Neural cell (in vitro differentiated cells): Measurements from ENCODE around the gene LIN37. TPM values are rescaled to one million over a fixed set of nuclear protein-coding genes. Genes with fewer than 3 reads are reported as not detected.

Experiments
- H2AFZ ChIP-seq: fragments of 200-600, 300-800 bp; sonication (generic), shearing (Covaris generic); 2 replicates; pipeline ENCODE4 v1.6.0; 2014; ENCODE audit warnings: low read depth, mild to moderate bottlenecking, antibody characterized with exemption, low read length, moderate library complexity
- H3F3A ChIP-seq: fragments of 200-600 bp; shearing (Covaris generic); 2 replicates; pipeline ENCODE4 v1.6.1; 2016; ENCODE audit warnings: mild to moderate bottlenecking, moderate library complexity, mixed read lengths, antibody characterized with exemption, low read length; ENCODE audit not compliant: insufficient read depth, poor library complexity, severe bottlenecking
- H3K27ac ChIP-seq: fragments of 200-600, 300-800 bp; sonication (generic), shearing (Covaris generic); 2 replicates; pipeline ENCODE4 v1.5.1; 2014; ENCODE audit warnings: mild to moderate bottlenecking, low read length, moderate library complexity
- H3K27me3 ChIP-seq: fragments of 300-800, 200-600 bp; sonication (generic), shearing (Covaris generic); 2 replicates; pipeline ENCODE4 v1.6.0; 2014; ENCODE audit warnings: mild to moderate bottlenecking, low read depth, low read length, moderate library complexity; ENCODE audit not compliant: insufficient read depth
- H3K36me3 ChIP-seq: fragments of 300-800, 200-600 bp; sonication (generic), shearing (Covaris generic); 2 replicates; pipeline ENCODE4 v1.5.1; 2014; ENCODE audit warnings: mild to moderate bottlenecking, antibody characterized with exemption, low read length, moderate library complexity; ENCODE audit not compliant: insufficient read depth
- H3K4me2 ChIP-seq: fragments of 300-800, 200-600 bp; sonication (generic), shearing (Covaris generic); 2 replicates; pipeline ENCODE4 v1.6.0; 2014; ENCODE audit warnings: mild to moderate bottlenecking, low read length
- H3K4me3 ChIP-seq: fragments of 300-800, 200-600 bp; sonication (generic), shearing (Covaris generic); 2 replicates; pipeline ENCODE4 v1.5.1; 2014; ENCODE audit warnings: mild to moderate bottlenecking, low read length, moderate library complexity
- H3K79me2 ChIP-seq: fragments of 200-600 bp; shearing (Covaris generic); replicated peaks from 2 replicates; pipeline ENCODE4 v1.6.0; 2014; ENCODE audit warnings: mild to moderate bottlenecking, low read length, moderate library complexity; ENCODE audit not compliant: insufficient read depth
- H3K9ac ChIP-seq: fragments of 300-800, 200-600 bp; sonication (generic), shearing (Covaris generic); 2 replicates; pipeline ENCODE4 v1.6.1; 2016; ENCODE audit warnings: mild to moderate bottlenecking, low read length, mixed read lengths
- H3K9me2 ChIP-seq: fragments of 200-600 bp; shearing (Covaris generic); 2 replicates; pipeline ENCODE4 v1.6.1; 2016; ENCODE audit warnings: mild to moderate bottlenecking, low read length, mixed read lengths; ENCODE audit not compliant: insufficient read depth
- H3K9me3 ChIP-seq: fragments of 200-600, 300-800 bp; sonication (generic), shearing (Covaris generic); 2 replicates; pipeline ENCODE4 v1.6.1; 2016; ENCODE audit warnings: mild to moderate bottlenecking, mixed run types, low read length, moderate library complexity, mixed read lengths
- H4K20me1 ChIP-seq: fragments of 200-600 bp; shearing (Covaris generic); 2 replicates; pipeline ENCODE4 v1.6.1; 2016; ENCODE audit warnings: mild to moderate bottlenecking, mixed run types; ENCODE audit not compliant: insufficient read depth
- EP300 ChIP-seq: fragments of 450-650 bp; conservative IDR thresholded peaks from 2 replicates; pipeline ENCODE4 v1.6.1; 2014; ENCODE audit warnings: antibody characterized with exemption, mild to moderate bottlenecking, moderate library complexity; ENCODE audit not compliant: poor library complexity, severe bottlenecking
- EZH2 ChIP-seq: fragments of 200-600, 300-800 bp; shearing (Covaris generic), sonication (generic); IDR thresholded peaks from 2 replicates; pipeline ENCODE4 v1.6.1; 2014; ENCODE audit warnings: antibody characterized with exemption, low read length, borderline replicate concordance, mild to moderate bottlenecking; ENCODE audit not compliant: insufficient read depth, poor library complexity, severe bottlenecking
- MXI1 ChIP-seq: fragments of 450-650 bp; conservative IDR thresholded peaks from 2 replicates; pipeline ENCODE4 v1.6.1; 2014; ENCODE audit warnings: antibody characterized with exemption, mild to moderate bottlenecking; ENCODE audit not compliant: poor library complexity, severe bottlenecking
- POLR2AphosphoS5 ChIP-seq: IDR thresholded peaks from 2 replicates; pipeline ENCODE4 v1.6.1; 2012
- RAD21 ChIP-seq: fragments of 450-650 bp; conservative IDR thresholded peaks from 2 replicates; pipeline ENCODE4 v1.6.1; 2014; ENCODE audit warnings: antibody characterized with exemption, mild to moderate bottlenecking, moderate library complexity
- SMC3 ChIP-seq: fragments of 450-650 bp; conservative IDR thresholded peaks from 2 replicates; pipeline ENCODE4 v1.6.1; 2014; ENCODE audit warnings: antibody characterized with exemption, mild to moderate bottlenecking, moderate library complexity; ENCODE audit not compliant: poor library complexity
- TAF1 ChIP-seq: IDR thresholded peaks from 2 replicates; pipeline ENCODE4 v1.6.1; 2012; ENCODE audit warnings: low read depth
- polyA plus RNA-seq: library from polyadenylated mRNA; depleted of rRNA; stranded (reverse); fragments of >200 nt; gene quantifications from 2 replicates; pipeline ENCODE4 v1.2.3, GENCODE V29; 2014
- TF ChIP-seq, protein P1 (sequence below): fragments of 450-650 bp; IDR thresholded peaks from 2 replicates; pipeline ENCODE4 v1.5.1; 2014; ENCODE audit warnings: antibody characterized with exemption, mild to moderate bottlenecking, moderate library complexity; ENCODE audit not compliant: poor library complexity, severe bottlenecking
- TF ChIP-seq, protein P2 (sequence below): IDR thresholded peaks from 2 replicates; pipeline ENCODE4 v1.6.1; 2012; ENCODE audit warnings: borderline replicate concordance

LIN37 gene
- polyA plus RNA-seq, 1 donor from 2014 or later = 25.7 TPM

- H3K9ac ChIP-seq = no peak overlapping the region
- no peak overlapping the region for H3K4me2 ChIP-seq
- H4K20me1 ChIP-seq = no peaks in the 10 kb centered on the region
- H3K9me3 ChIP-seq = no peaks in the 10 kb centered on the region
- H3K9me2 ChIP-seq = no peaks in the 10 kb centered on the region
- no peaks in the 10 kb centered on the region for H3K79me2 ChIP-seq
- H3F3A ChIP-seq = no peaks in the 10 kb centered on the region
- H2AFZ ChIP-seq = no peak overlapping the region
- TF ChIP-seq MXI1 (no peak), SMC3 (no peak), TAF1 (no peak), EP300 (no peak), RAD21 (no peak), POLR2AphosphoS5 (no peak), EZH2 (no peak)
- TF ChIP-seq, protein P1, sequence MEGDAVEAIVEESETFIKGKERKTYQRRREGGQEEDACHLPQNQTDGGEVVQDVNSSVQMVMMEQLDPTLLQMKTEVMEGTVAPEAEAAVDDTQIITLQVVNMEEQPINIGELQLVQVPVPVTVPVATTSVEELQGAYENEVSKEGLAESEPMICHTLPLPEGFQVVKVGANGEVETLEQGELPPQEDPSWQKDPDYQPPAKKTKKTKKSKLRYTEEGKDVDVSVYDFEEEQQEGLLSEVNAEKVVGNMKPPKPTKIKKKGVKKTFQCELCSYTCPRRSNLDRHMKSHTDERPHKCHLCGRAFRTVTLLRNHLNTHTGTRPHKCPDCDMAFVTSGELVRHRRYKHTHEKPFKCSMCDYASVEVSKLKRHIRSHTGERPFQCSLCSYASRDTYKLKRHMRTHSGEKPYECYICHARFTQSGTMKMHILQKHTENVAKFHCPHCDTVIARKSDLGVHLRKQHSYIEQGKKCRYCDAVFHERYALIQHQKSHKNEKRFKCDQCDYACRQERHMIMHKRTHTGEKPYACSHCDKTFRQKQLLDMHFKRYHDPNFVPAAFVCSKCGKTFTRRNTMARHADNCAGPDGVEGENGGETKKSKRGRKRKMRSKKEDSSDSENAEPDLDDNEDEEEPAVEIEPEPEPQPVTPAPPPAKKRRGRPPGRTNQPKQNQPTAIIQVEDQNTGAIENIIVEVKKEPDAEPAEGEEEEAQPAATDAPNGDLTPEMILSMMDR = no peak
- TF ChIP-seq, protein P2, sequence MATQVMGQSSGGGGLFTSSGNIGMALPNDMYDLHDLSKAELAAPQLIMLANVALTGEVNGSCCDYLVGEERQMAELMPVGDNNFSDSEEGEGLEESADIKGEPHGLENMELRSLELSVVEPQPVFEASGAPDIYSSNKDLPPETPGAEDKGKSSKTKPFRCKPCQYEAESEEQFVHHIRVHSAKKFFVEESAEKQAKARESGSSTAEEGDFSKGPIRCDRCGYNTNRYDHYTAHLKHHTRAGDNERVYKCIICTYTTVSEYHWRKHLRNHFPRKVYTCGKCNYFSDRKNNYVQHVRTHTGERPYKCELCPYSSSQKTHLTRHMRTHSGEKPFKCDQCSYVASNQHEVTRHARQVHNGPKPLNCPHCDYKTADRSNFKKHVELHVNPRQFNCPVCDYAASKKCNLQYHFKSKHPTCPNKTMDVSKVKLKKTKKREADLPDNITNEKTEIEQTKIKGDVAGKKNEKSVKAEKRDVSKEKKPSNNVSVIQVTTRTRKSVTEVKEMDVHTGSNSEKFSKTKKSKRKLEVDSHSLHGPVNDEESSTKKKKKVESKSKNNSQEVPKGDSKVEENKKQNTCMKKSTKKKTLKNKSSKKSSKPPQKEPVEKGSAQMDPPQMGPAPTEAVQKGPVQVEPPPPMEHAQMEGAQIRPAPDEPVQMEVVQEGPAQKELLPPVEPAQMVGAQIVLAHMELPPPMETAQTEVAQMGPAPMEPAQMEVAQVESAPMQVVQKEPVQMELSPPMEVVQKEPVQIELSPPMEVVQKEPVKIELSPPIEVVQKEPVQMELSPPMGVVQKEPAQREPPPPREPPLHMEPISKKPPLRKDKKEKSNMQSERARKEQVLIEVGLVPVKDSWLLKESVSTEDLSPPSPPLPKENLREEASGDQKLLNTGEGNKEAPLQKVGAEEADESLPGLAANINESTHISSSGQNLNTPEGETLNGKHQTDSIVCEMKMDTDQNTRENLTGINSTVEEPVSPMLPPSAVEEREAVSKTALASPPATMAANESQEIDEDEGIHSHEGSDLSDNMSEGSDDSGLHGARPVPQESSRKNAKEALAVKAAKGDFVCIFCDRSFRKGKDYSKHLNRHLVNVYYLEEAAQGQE = no peak
- no peak overlapping the region for H3K4me3 ChIP-seq
- H3K27ac ChIP-seq = no peak overlapping the region
- no peaks in the 10 kb centered on the region for H3K27me3 ChIP-seq
- H3K36me3 ChIP-seq = no peaks in the 10 kb centered on the region
Measured at GRCh38 chr19:35712567-35713505, 35.5 kb upstream of the LIN37 start.

GRCh38 chr19:35713506-35713850 lies 34.9 kb upstream of the LIN37 start:
- no peak overlapping the region for H3K4me2 ChIP-seq
- H3K9me2 ChIP-seq = no peaks in the 10 kb centered on the region
- TF ChIP-seq TAF1 = no peak
- TF ChIP-seq RAD21 = no peak
- TF ChIP-seq, protein P2 = no peak
- TF ChIP-seq SMC3 = no peak
- no peak for TF ChIP-seq EP300
- TF ChIP-seq MXI1 = no peak
- no peaks in the 10 kb centered on the region for H3K27me3 ChIP-seq
- peaks cover 4% of the 10 kb centered on the region for H3K79me2 ChIP-seq
- H3K4me3 ChIP-seq = no peak overlapping the region
- no peaks in the 10 kb centered on the region for H3K9me3 ChIP-seq
- H3F3A ChIP-seq = no peaks in the 10 kb centered on the region
- H3K27ac ChIP-seq = no peak overlapping the region
- H2AFZ ChIP-seq = no peak overlapping the region
- H4K20me1 ChIP-seq = no peaks in the 10 kb centered on the region
- H3K36me3 ChIP-seq = no peaks in the 10 kb centered on the region
- no peak overlapping the region for H3K9ac ChIP-seq
